ENCODE measurements around the gene IRF5.

- no peak for TF ChIP-seq SUZ12 (IDR thresholded peaks at IDR 0.05; ENCODE audit: extremely low read depth, insufficient read depth, insufficient read length)
- no peak for TF ChIP-seq YY1 (IDR thresholded peaks at IDR 0.05; ENCODE audit: insufficient read depth, insufficient read length)
- TF ChIP-seq ZNF274 (IDR thresholded peaks at IDR 0.05; ENCODE audit: low read depth, low read length), result no peak
These were observed 45.8 kb upstream of the IRF5 start for GRCh38 chr7:128891942-128892269.

All from NT2/D1 (cell line).